Measurements from ENCODE around the gene MAT1A.
"Not testable (repeated sequence)": the region's sequence is repeated elsewhere in the genome, so short reads cannot be mapped to it uniquely, and the experiment has no call there.

The MAT1A gene

DNA sequence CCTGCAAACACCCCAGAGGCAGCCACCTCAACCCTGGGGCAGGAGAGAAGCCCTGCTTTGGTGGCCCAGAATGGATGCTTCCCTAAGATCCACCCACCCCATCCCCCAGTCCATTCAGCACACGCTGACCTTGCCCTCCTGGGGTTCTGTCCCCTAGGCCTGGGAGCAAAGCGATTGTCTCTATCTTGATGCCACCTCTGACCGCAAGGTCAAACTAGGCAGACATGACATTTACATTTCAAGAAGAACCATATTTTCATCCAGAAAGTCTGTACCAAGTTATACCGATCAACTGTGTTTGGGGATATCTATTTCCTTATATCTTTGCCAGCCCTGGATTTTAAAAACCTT lies 23.0 kb downstream of the MAT1A start:
- Histone ChIP-seq H3K4me3 (ENCODE audit: low read length in 2 of 2) (no peak overlapping the region), H3K9ac (ENCODE audit: low read depth in 1 of 2, low read length in 2 of 2) (no peak overlapping the region), H3K9me3 (ENCODE audit: control insufficient read depth in 2 of 2, low read length in 2 of 2) (no peaks in the 10 kb centered on the region), H3K27me3 (ENCODE audit: control insufficient read depth in 2 of 2, insufficient read depth in 2 of 2, low read length in 2 of 2) (peaks cover 0 to 3% of the 10 kb centered on the region in 2 donors), H3K27ac (ENCODE audit: low read depth in 2 of 2, low read length in 2 of 2) (no peak overlapping the region), H3K4me1 (ENCODE audit: control insufficient read depth in 2 of 2, insufficient read depth in 2 of 2, low read length in 2 of 2) (no peaks in the 10 kb centered on the region), H3K36me3 (ENCODE audit: control insufficient read depth in 2 of 2, insufficient read depth in 2 of 2, low read length in 2 of 2) (no peaks in the 10 kb centered on the region)

DNA sequence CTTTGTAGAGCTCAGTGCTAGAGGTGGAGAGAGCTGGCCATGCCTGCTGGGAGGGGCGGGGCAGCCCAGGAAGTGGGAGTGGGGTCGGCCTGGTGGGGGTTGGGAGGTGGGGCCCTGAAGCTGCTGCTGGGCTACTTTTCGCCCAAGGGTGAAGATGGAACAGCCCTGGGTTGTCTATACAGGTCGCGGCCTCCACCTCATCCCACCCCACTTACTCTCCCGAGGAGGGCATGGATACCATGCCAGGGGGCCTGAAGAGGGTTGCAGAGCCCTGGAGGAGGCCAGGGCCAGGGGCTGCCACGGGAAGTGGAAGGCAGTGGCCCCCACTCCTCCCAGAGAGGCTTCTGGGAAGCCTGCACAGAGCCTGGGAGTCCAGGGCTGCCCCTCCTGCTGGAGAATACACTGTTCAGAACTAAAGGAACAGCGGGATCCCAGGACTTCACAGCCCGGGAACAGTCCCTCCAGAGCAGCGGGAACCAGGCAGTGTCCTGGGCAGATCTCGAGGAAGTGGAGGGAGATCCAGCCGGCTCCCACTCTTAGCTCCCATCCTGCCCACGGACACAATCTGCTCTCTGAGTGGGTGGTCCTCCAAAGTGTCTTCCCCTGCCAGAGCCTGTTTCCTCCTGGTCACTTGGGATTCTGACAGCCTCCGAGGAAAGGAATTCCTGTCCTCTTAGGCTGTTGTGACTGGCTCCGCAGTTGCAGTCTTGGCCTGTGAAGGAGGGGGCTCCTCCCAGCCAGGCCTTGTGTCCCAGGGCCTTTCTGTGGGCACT lies 23.5 kb downstream of the MAT1A start:
- Histone ChIP-seq H3K9me3 (ENCODE audit: control insufficient read depth in 2 of 2, low read length in 2 of 2) (no peaks in the 10 kb centered on the region), H3K27me3 (ENCODE audit: control insufficient read depth in 2 of 2, insufficient read depth in 2 of 2, low read length in 2 of 2) (no peaks in the 10 kb centered on the region), H3K36me3 (ENCODE audit: control insufficient read depth in 2 of 2, insufficient read depth in 2 of 2, low read length in 2 of 2) (no peaks in the 10 kb centered on the region), H3K4me1 (ENCODE audit: control insufficient read depth in 2 of 2, insufficient read depth in 2 of 2, low read length in 2 of 2) (no peaks in the 10 kb centered on the region), H3K4me3 (ENCODE audit: low read length in 2 of 2) (no peak overlapping the region), H3K27ac (ENCODE audit: low read depth in 2 of 2, low read length in 2 of 2) (no peak overlapping the region), H3K9ac (ENCODE audit: low read depth in 1 of 2, low read length in 2 of 2) (no peak overlapping the region)

DNA sequence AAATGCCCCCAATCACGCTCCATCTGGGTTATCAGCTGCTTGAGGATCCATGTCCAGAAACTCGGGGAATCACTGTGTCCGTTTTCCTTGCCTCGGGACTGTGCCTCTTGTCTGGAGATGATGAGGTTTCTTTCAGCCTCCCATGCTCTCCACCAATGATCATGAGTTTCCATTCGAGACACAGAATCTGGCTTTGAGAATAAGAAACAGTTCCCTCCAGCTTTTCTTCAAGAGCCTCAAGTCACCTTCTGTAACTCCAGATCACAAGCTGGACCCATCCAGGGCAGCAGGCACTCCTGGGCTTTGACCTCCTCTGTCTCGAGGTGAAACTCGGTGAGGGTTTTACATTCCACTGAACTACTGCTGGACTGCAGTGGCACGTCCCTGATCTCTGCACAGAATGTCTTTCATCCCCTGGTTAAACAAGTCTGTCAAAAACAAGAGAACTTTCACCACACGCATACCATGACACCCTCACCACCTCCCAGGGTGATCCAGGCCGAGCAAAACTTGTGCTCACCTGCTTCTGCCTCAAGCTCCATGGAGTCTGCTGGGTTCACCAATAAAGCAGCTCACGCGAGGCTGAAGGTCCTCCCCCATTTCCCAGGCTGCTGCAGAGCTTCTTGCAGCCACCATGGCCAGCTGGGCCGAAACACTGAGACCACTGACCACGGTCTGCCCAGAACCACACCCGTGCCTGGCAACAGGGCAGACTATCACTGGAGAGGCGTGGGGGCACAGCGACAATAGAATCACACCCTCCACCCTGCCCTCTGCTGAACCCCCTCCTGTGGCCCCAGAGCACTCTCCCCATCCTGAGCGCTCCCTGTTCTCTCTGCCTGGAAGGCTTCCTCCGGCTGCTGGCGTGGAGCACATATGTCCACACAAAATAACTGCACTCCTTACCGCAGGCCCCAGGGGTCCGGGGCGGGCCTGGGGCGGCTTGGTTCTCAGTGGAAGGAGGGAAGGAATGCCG lies 25.1 kb downstream of the MAT1A start:
- Histone ChIP-seq H3K9me3 (ENCODE audit: control insufficient read depth in 2 of 2, low read length in 2 of 2) (no peaks in the 10 kb centered on the region), H3K4me3 (ENCODE audit: low read length in 2 of 2) (no peak overlapping the region), H3K9ac (ENCODE audit: low read depth in 1 of 2, low read length in 2 of 2) (no peak overlapping the region), H3K4me1 (ENCODE audit: control insufficient read depth in 2 of 2, insufficient read depth in 2 of 2, low read length in 2 of 2) (no peaks in the 10 kb centered on the region), H3K27ac (ENCODE audit: low read depth in 2 of 2, low read length in 2 of 2) (no peak overlapping the region), H3K27me3 (ENCODE audit: control insufficient read depth in 2 of 2, insufficient read depth in 2 of 2, low read length in 2 of 2) (no peaks in the 10 kb centered on the region), H3K36me3 (ENCODE audit: control insufficient read depth in 2 of 2, insufficient read depth in 2 of 2, low read length in 2 of 2) (no peaks in the 10 kb centered on the region)

DNA sequence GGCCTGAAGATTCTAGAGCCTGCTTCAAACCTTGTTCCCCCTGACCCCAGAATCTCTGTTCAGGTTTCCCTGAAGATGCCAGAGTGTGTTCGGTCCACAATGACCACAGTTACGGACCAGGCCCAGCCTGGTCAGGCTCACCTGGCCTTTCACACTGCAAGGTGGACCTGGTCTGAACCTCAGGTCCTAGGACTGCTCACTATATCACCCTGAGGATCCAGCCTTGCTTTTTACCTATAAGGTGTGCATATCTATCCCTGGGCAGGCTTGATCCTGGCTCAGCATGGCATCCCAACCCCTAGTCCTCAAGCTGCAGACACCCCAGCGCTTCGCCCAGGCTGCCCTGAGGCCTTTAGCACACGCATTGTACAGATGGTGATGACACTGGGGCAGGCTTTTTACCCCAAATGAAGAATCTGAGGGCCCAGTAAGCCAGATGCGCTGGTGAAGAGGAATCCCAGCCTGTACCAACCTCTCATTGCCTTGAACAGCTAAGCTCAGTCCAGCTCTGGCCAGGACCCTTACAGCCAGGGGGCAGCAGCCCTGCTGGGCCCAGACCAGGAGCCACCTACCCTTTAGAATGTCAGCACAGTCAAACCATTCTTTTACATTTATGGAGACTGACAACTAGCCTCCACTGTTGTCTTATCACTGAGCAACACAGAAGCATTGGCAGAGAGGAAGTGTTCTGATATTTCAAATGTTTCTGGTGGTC lies 28.0 kb downstream of the MAT1A start:
- Histone ChIP-seq H3K9ac (ENCODE audit: low read depth in 1 of 2, low read length in 2 of 2) (no peak overlapping the region), H3K27ac (ENCODE audit: low read depth in 2 of 2, low read length in 2 of 2) (no peak overlapping the region), H3K27me3 (ENCODE audit: control insufficient read depth in 2 of 2, insufficient read depth in 2 of 2, low read length in 2 of 2) (no peaks in the 10 kb centered on the region), H3K4me1 (ENCODE audit: control insufficient read depth in 2 of 2, insufficient read depth in 2 of 2, low read length in 2 of 2) (no peaks in the 10 kb centered on the region), H3K36me3 (ENCODE audit: control insufficient read depth in 2 of 2, insufficient read depth in 2 of 2, low read length in 2 of 2) (no peaks in the 10 kb centered on the region), H3K4me3 (ENCODE audit: low read length in 2 of 2) (no peak overlapping the region), H3K9me3 (ENCODE audit: control insufficient read depth in 2 of 2, low read length in 2 of 2) (no peaks in the 10 kb centered on the region)

DNA sequence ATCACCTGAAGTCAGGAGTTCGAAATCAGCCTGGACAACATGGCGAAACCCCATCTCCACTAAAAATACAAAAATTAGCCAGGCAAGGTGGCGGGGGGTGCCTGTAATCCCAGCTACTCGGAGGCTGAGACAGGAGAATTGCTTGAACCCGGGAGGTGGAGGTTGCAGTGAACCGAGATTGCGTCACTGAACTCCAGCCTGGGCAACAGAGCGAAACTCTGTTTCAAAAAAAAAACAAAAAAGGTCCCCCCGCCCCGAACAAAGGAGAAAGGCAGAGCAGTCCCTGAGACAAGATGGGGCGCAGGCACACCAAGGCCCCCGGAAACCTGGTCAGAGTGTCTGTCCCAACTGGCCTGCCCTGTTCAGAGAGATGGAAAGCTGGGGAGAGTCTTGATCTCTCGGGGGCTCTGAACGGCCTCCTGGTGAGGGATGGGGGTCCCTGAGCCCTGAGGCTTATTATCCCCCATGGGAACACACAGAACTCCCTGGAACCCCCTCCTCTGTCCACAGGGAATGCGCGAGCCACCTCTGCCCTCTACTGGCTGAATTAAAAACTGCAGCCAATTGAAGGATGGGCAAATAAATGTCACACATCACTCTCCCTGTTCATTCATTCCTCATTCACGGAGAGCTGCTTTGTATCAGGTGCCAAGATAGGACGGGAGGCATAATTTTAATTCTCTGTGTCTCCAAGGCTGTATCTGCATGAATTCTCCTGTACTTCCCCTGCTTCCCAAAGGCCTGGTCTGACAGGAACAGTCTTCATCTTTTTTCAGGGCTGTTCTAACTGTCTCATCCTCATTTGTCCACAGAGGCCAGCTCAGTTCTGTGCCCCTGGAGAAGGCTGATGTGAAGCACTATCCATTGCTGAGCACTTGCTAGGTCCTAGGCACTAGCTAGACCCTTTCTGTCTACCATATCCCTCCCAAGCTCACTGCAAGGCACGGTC lies 28.9 kb downstream of the MAT1A start:
- no peaks in the 10 kb centered on the region for H3K4me1 ChIP-seq (ENCODE audit: control insufficient read depth in 2 of 2, insufficient read depth in 2 of 2, low read length in 2 of 2)
- H3K27ac ChIP-seq (ENCODE audit: low read depth in 2 of 2, low read length in 2 of 2): no peak overlapping the region
- no peak overlapping the region for H3K4me3 ChIP-seq (ENCODE audit: low read length in 2 of 2)
- H3K9ac ChIP-seq (ENCODE audit: low read depth in 1 of 2, low read length in 2 of 2): no peak overlapping the region
- H3K9me3 ChIP-seq (ENCODE audit: control insufficient read depth in 2 of 2, low read length in 2 of 2): no peaks in the 10 kb centered on the region
- no peaks in the 10 kb centered on the region for H3K36me3 ChIP-seq (ENCODE audit: control insufficient read depth in 2 of 2, insufficient read depth in 2 of 2, low read length in 2 of 2)
- no peaks in the 10 kb centered on the region for H3K27me3 ChIP-seq (ENCODE audit: control insufficient read depth in 2 of 2, insufficient read depth in 2 of 2, low read length in 2 of 2)

DNA sequence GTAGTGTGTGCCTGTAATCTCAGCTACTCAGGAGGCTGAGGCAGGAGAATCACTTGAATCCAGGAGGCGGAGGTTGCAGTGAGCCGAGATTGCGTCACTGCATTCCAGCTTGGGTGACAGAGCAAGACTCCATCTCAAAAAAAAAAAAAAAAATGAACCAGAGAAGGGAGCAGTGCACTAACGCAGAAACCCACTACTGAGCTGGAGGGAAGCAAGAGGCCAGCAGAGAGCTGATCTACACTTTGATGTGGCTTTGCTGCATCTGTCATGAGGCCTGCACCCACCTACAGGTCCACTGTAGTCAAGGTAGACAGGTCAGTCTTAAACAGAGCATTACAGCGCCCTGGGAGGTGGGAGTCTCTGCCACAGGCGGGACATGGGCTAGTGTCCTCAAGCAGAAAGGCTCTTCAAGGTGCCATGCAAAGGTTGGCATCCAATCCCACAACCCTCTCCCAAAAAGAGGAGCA lies 30.0 kb downstream of the MAT1A start:
- Histone ChIP-seq H3K9me3 (ENCODE audit: control insufficient read depth in 2 of 2, low read length in 2 of 2) (no peaks in the 10 kb centered on the region), H3K9ac (ENCODE audit: low read depth in 1 of 2, low read length in 2 of 2) (no peak overlapping the region), H3K4me3 (ENCODE audit: low read length in 2 of 2) (no peak overlapping the region), H3K4me1 (ENCODE audit: control insufficient read depth in 2 of 2, insufficient read depth in 2 of 2, low read length in 2 of 2) (no peaks in the 10 kb centered on the region), H3K36me3 (ENCODE audit: control insufficient read depth in 2 of 2, insufficient read depth in 2 of 2, low read length in 2 of 2) (no peaks in the 10 kb centered on the region), H3K27me3 (ENCODE audit: control insufficient read depth in 2 of 2, insufficient read depth in 2 of 2, low read length in 2 of 2) (no peaks in the 10 kb centered on the region), H3K27ac (ENCODE audit: low read depth in 2 of 2, low read length in 2 of 2) (no peak overlapping the region)

DNA sequence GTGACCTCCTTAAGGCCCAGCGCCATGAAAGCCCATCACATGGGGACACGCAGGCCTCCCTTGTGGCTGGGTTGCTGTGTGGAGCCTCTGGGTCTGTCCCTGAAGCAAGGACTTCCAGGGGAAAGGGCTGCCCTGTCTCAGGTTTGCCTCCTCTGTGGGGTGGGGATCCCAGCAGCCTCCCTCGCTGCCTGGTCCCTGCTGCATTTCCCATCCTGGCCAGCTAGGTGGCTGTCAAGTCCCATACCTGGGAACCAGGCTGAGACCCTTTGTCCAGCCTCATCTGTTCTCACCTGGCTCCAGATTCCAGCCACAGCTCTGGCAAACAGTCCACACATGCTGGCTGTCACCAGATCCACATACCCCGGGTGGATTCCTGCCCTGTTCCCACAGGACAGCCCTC lies 32.7 kb downstream of the MAT1A start:
- not testable (repeated sequence) for H3K36me3 ChIP-seq (ENCODE audit: control insufficient read depth in 2 of 2, insufficient read depth in 2 of 2, low read length in 2 of 2); H3K27ac ChIP-seq (ENCODE audit: low read depth in 2 of 2, low read length in 2 of 2); H3K4me3 ChIP-seq (ENCODE audit: low read length in 2 of 2); H3K4me1 ChIP-seq (ENCODE audit: control insufficient read depth in 2 of 2, insufficient read depth in 2 of 2, low read length in 2 of 2); H3K9ac ChIP-seq (ENCODE audit: low read depth in 1 of 2, low read length in 2 of 2); H3K27me3 ChIP-seq (ENCODE audit: control insufficient read depth in 2 of 2, insufficient read depth in 2 of 2, low read length in 2 of 2); H3K9me3 ChIP-seq (ENCODE audit: control insufficient read depth in 2 of 2, low read length in 2 of 2)

DNA sequence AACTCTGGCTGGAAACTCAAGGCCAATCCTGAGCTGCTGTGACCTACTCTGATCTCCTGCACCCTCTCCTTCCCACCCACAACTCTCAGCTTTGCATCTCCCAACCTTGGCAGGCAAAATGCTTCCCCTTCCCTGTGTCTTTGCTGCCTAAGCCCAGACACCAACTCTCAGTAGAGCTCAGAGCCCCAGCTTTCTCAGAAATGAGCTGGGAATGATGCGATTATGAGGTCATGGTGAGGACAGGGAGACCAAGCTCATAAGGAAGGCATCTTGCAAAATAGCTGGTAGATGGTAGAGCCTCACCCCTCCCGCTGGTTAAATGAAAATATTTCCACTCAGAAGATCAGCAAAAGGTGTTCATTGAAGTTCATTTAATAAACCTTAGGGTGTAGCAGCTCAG lies 34.7 kb downstream of the MAT1A start:
- not testable (repeated sequence) for H3K27me3 ChIP-seq (ENCODE audit: control insufficient read depth in 2 of 2, insufficient read depth in 2 of 2, low read length in 2 of 2); H3K4me1 ChIP-seq (ENCODE audit: control insufficient read depth in 2 of 2, insufficient read depth in 2 of 2, low read length in 2 of 2); H3K4me3 ChIP-seq (ENCODE audit: low read length in 2 of 2); H3K27ac ChIP-seq (ENCODE audit: low read depth in 2 of 2, low read length in 2 of 2); H3K9me3 ChIP-seq (ENCODE audit: control insufficient read depth in 2 of 2, low read length in 2 of 2); H3K36me3 ChIP-seq (ENCODE audit: control insufficient read depth in 2 of 2, insufficient read depth in 2 of 2, low read length in 2 of 2); H3K9ac ChIP-seq (ENCODE audit: low read depth in 1 of 2, low read length in 2 of 2)

DNA sequence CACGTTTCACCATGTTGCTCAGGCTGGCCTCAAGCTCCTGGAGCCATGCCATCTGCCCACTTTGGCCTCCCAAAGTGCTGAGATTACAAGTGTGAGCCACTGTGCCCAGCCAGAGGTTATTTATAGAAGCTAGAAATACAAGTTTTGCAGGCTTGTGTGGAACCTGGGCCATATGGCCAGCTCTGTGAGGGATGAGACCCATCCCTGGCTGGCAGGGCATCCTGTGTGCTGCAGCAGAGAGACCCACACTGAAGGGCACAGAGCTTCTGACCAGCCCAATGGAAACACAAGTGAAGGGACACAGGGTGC lies 35.5 kb downstream of the MAT1A start:
- H3K9ac ChIP-seq (ENCODE audit: low read depth in 1 of 2, low read length in 2 of 2); H3K36me3 ChIP-seq (ENCODE audit: control insufficient read depth in 2 of 2, insufficient read depth in 2 of 2, low read length in 2 of 2); H3K27ac ChIP-seq (ENCODE audit: low read depth in 2 of 2, low read length in 2 of 2); H3K27me3 ChIP-seq (ENCODE audit: control insufficient read depth in 2 of 2, insufficient read depth in 2 of 2, low read length in 2 of 2); H3K4me3 ChIP-seq (ENCODE audit: low read length in 2 of 2); H3K9me3 ChIP-seq (ENCODE audit: control insufficient read depth in 2 of 2, low read length in 2 of 2); H3K4me1 ChIP-seq (ENCODE audit: control insufficient read depth in 2 of 2, insufficient read depth in 2 of 2, low read length in 2 of 2): not testable (repeated sequence)

All from mucosa of rectum (tissue), 2 donors.